HepG2 (cell line): ENCODE measurements around the gene ELP5. TPM values are rescaled to one million over a fixed set of nuclear protein-coding genes. Genes with fewer than 3 reads are reported as not detected.

ENCODE experiments used
- ARID2 ChIP-seq: sonication (generic); formaldehyde crosslinking; IDR thresholded peaks from 2 replicates; pipeline ENCODE4 v1.8.1; 2022; ENCODE audit warnings: mild to moderate bottlenecking, missing genetic modification reagents, borderline replicate concordance
- ATAD3A ChIP-seq: sonication (generic); formaldehyde crosslinking; IDR thresholded peaks from 2 replicates; pipeline ENCODE4 v1.4.0; 2020; ENCODE audit warnings: missing genetic modification reagents
- ATF7 ChIP-seq, 2 experiments: fragments of 450-650 bp in 1 of 2; sonication (generic) in 1 of 2; formaldehyde crosslinking in 1 of 2; IDR thresholded peaks; 2 replicates each; pipeline versions ENCODE4 v1.4.0 to v1.6.1; 2016 to 2020; ENCODE audit warnings: antibody characterized with exemption in 1 of 2, mild to moderate bottlenecking in 1 of 2, missing genetic modification reagents in 1 of 2
- FOXP1 ChIP-seq, 2 experiments: fragments of 450-650 bp in 1 of 2; IDR thresholded peaks; 2 replicates each; pipeline ENCODE4 v1.6.1; 2017 to 2018; ENCODE audit warnings: antibody characterized with exemption in 1 of 2
- HDAC1 ChIP-seq: sonication (generic); formaldehyde crosslinking; IDR thresholded peaks from 2 replicates; pipeline ENCODE4 v1.5.1; 2020; ENCODE audit warnings: mild to moderate bottlenecking, missing genetic modification reagents
- IRX3 ChIP-seq: sonication (generic); formaldehyde crosslinking; IDR thresholded peaks from 2 replicates; pipeline ENCODE4 v1.8.1; 2023; ENCODE audit warnings: mild to moderate bottlenecking, low read depth, missing genetic modification reagents, borderline replicate concordance
- KDM2A ChIP-seq: sonication (generic); formaldehyde crosslinking; IDR thresholded peaks from 2 replicates; pipeline ENCODE4 v1.4.0; 2020; ENCODE audit warnings: low read depth, missing genetic modification reagents, borderline replicate concordance
- NFATC3 ChIP-seq: sonication (generic); formaldehyde crosslinking; IDR thresholded peaks from 2 replicates; pipeline ENCODE4 v1.5.1; 2020; ENCODE audit warnings: mild to moderate bottlenecking, missing genetic modification reagents
- PLRG1 ChIP-seq: fragments of 450-650 bp; conservative IDR thresholded peaks from 2 replicates; pipeline ENCODE4 v1.6.1; 2016
- POLR2A ChIP-seq, 2 experiments: IDR thresholded peaks; 2 replicates each; pipeline ENCODE4 v1.6.1; 2011; ENCODE audit warnings: low read depth in 2 of 2, low read length in 2 of 2, mild to moderate bottlenecking in 1 of 2, moderate library complexity in 1 of 2; ENCODE audit not compliant: insufficient read depth in 1 of 2
- SMARCE1 ChIP-seq: fragments of 450-650 bp; IDR thresholded peaks from 2 replicates; pipeline ENCODE4 v1.6.1; 2017; ENCODE audit warnings: borderline replicate concordance
- STAG1 ChIP-seq: sonication (generic); formaldehyde crosslinking; IDR thresholded peaks from 2 replicates; pipeline ENCODE4 v1.4.0; 2020; ENCODE audit warnings: missing genetic modification reagents
- YEATS2 ChIP-seq: sonication (generic); formaldehyde crosslinking; IDR thresholded peaks from 2 replicates; pipeline ENCODE4 v1.4.0; 2020; ENCODE audit warnings: missing genetic modification reagents, borderline replicate concordance
- ZBTB20 ChIP-seq: sonication (generic); formaldehyde crosslinking; IDR thresholded peaks from 2 replicates; pipeline ENCODE4 v1.8.1; 2023; ENCODE audit warnings: missing genetic modification reagents, low read depth, mild to moderate bottlenecking, borderline replicate concordance
- ZBTB42 ChIP-seq: sonication (generic); formaldehyde crosslinking; IDR thresholded peaks from 2 replicates; pipeline ENCODE4 v1.5.0; 2020; ENCODE audit warnings: mild to moderate bottlenecking, missing genetic modification reagents
- ZBTB7A ChIP-seq: sonication (generic); formaldehyde crosslinking; IDR thresholded peaks from 2 replicates; pipeline ENCODE4 v1.8.0; 2022; ENCODE audit warnings: mild to moderate bottlenecking, missing genetic modification reagents
- ZNF496 ChIP-seq: sonication (generic); formaldehyde crosslinking; IDR thresholded peaks from 2 replicates; pipeline ENCODE4 v1.8.1; 2023; ENCODE audit warnings: mild to moderate bottlenecking, moderate library complexity, missing genetic modification reagents; ENCODE audit not compliant: insufficient replicate concordance
- ZNF567 ChIP-seq: sonication (generic); formaldehyde crosslinking; IDR thresholded peaks from 2 replicates; pipeline ENCODE4 v1.8.1; 2023; ENCODE audit warnings: mild to moderate bottlenecking, missing genetic modification reagents, borderline replicate concordance
- ZNF570 ChIP-seq: sonication (generic); formaldehyde crosslinking; IDR thresholded peaks from 2 replicates; pipeline ENCODE4 v1.4.0; 2020; ENCODE audit warnings: mild to moderate bottlenecking, missing genetic modification reagents, borderline replicate concordance
- ZNF746 ChIP-seq: sonication (generic); formaldehyde crosslinking; IDR thresholded peaks from 2 replicates; pipeline ENCODE4 v1.8.0; 2022; ENCODE audit warnings: mild to moderate bottlenecking, missing genetic modification reagents
- ZNF777 ChIP-seq: sonication (generic); formaldehyde crosslinking; IDR thresholded peaks from 2 replicates; pipeline ENCODE4 v1.4.0; 2020; ENCODE audit warnings: missing genetic modification reagents
- ZUFSP ChIP-seq: sonication (generic); formaldehyde crosslinking; IDR thresholded peaks from 2 replicates; pipeline ENCODE4 v1.9.0; 2021; ENCODE audit warnings: missing genetic modification reagents, mild to moderate bottlenecking, borderline replicate concordance
- polyA plus RNA-seq, 8 experiments: library from polyadenylated mRNA; depleted of rRNA in 3 of 8; stranded (reverse) in 7 of 8; unstranded in 1 of 8; fragments of >200 nt; fragmentation: Illumina TruSeq in 4 of 8; extraction: Trizol in 4 of 8; gene quantifications; 2 replicates each; pipeline versions ENCODE4 v1.2.1 to v1.2.3, GENCODE V29; 2011 to 2016; ENCODE audit warnings: low read depth in 4 of 8, missing spikeins in 1 of 8, mixed read lengths in 1 of 8; ENCODE audit not compliant: insufficient read depth in 1 of 8
- total RNA-seq, 5 experiments: library from RNA; depleted of rRNA; stranded (reverse); fragments of >200 nt; fragmentation: Illumina TruSeq; extraction: Trizol; gene quantifications; 2 replicates each; pipeline ENCODE4 v1.2.3, GENCODE V29; 2016; ENCODE audit warnings: low read depth in 1 of 5
- TF ChIP-seq, protein P1 (sequence below): sonication (generic); formaldehyde crosslinking; conservative IDR thresholded peaks from 2 replicates; pipeline ENCODE4 v1.5.0; 2020; ENCODE audit warnings: missing genetic modification reagents
- TF ChIP-seq, protein P2 (sequence below): sonication (generic); formaldehyde crosslinking; IDR thresholded peaks from 2 replicates; pipeline ENCODE4 v1.5.0; 2020; ENCODE audit warnings: mild to moderate bottlenecking, missing genetic modification reagents

ELP5 gene
- total and polyA plus RNA-seq, 2 of the 13 experiments (the other 11 are each of a cell fraction or from before 2014, with no cell fraction given), result 67.6 to 69.8 TPM

DNA sequence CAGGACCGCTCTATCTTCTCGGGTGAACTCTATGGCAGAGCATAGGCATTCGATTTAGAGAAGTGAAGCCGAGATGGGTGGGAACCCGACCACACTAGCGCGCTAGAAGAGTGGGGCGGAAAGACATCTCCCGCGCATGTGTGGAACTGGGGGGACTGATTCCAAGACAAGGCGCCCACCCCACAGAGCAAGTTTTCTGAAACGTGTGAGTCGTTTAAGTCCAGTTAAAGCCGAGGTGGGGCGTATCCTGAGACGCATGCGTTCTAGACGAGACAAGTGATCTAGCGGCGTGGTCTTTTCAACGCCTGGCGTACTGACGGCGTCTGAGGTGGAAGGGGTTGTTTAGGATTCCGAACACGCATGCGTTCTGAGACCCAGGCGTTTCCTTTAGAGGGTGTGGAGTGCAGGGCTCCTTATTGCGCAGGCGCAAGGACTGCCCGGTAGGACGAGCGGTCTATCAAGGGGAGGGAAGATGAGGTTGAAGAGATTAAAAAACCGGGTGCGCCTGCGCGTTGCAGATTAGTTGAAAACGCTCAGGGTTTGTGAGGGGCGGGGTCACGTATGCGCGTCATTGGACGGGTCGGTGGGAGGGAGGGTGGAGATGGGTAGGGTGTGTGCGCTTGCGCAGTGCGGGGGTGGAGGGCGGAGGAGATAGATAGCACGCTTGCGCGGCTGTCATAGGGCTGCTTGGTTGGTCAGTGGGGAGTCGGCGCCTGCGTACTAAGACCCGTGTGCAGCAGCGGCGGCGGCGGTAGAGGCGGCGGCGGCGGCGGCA is 55.1 kb downstream of the ELP5 start, which contains the start of gene EIF5A (continued):
- TF ChIP-seq ATF7 (IDR thresholded peaks at IDR 0.05) (no peak), ATF7 (CRISPR knock-in tag; IDR thresholded peaks at IDR 0.05) (0 out of 2 replicates have a peak, but pooled peaks have one; percentile 53), FOXP1 (IDR thresholded peaks at IDR 0.05) (no peak), FOXP1 (CRISPR knock-in tag; IDR thresholded peaks at IDR 0.05) (no peak), ZNF496 (CRISPR knock-in tag) (no peak), SMARCE1 (no peak), ZNF746 (CRISPR knock-in tag) (no peak), YEATS2 (CRISPR knock-in tag) (peak; percentile 48; the same call in 1 of the 2 replicates), HDAC1 (CRISPR knock-in tag) (peak; percentile 36; the same call in 1 of the 2 replicates), KDM2A (CRISPR knock-in tag) (peak; percentile 75; the same call in 1 of the 2 replicates), POLR2A (IDR thresholded peaks at IDR 0.05; ENCODE audit: insufficient read depth in 1 of 2, low read depth in 2 of 2, low read length in 2 of 2) (peak; percentile 82 to 86), STAG1 (no peak), ZNF567 (no peak), ZNF777 (CRISPR knock-in tag) (no peak), ZUFSP (CRISPR knock-in tag) (no peak), ZBTB20 (CRISPR knock-in tag) (0 out of 2 replicates have a peak, but pooled peaks have one; percentile 34), ZBTB7A (CRISPR knock-in tag) (no peak), PLRG1 (no peak), NFATC3 (CRISPR knock-in tag) (no peak), ZBTB42 (CRISPR knock-in tag) (no peak), ATAD3A (CRISPR knock-in tag) (no peak), IRX3 (no peak), ZNF570 (CRISPR knock-in tag) (no peak), ARID2 (CRISPR knock-in tag) (no peak)
- TF ChIP-seq, protein P1, sequence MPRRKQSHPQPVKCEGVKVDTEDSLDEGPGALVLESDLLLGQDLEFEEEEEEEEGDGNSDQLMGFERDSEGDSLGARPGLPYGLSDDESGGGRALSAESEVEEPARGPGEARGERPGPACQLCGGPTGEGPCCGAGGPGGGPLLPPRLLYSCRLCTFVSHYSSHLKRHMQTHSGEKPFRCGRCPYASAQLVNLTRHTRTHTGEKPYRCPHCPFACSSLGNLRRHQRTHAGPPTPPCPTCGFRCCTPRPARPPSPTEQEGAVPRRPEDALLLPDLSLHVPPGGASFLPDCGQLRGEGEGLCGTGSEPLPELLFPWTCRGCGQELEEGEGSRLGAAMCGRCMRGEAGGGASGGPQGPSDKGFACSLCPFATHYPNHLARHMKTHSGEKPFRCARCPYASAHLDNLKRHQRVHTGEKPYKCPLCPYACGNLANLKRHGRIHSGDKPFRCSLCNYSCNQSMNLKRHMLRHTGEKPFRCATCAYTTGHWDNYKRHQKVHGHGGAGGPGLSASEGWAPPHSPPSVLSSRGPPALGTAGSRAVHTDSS (CRISPR knock-in tag), result no peak
- TF ChIP-seq, protein P2, sequence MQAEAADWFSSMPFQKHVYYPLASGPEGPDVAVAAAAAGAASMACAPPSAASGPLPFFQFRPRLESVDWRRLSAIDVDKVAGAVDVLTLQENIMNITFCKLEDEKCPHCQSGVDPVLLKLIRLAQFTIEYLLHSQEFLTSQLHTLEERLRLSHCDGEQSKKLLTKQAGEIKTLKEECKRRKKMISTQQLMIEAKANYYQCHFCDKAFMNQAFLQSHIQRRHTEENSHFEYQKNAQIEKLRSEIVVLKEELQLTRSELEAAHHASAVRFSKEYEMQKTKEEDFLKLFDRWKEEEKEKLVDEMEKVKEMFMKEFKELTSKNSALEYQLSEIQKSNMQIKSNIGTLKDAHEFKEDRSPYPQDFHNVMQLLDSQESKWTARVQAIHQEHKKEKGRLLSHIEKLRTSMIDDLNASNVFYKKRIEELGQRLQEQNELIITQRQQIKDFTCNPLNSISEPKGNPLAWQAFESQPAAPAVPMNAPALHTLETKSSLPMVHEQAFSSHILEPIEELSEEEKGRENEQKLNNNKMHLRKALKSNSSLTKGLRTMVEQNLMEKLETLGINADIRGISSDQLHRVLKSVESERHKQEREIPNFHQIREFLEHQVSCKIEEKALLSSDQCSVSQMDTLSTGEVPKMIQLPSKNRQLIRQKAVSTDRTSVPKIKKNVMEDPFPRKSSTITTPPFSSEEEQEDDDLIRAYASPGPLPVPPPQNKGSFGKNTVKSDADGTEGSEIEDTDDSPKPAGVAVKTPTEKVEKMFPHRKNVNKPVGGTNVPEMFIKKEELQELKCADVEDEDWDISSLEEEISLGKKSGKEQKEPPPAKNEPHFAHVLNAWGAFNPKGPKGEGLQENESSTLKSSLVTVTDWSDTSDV, result no peak
